K562 (cell line): Measurements from ENCODE around the gene MEGF11. TPM values are rescaled to one million over a fixed set of nuclear protein-coding genes. Genes with fewer than 3 reads are reported as not detected.

Source experiments
- ATAC-seq: fragments of 200-7000 bp; cut with Tn5 transposase; 3 replicates; pipeline ENCODE4 v1.9.1; 2020; ENCODE audit warnings: moderate library complexity
- BruUV-seq: library from RNA; stranded (reverse); fragments of 400-500 nt; replicated peaks from 2 replicates; lab custom pipeline; 2021; lab: Mats Ljungman, UMichigan
- CTCF ChIA-PET: fragments of 300-600 bp; formaldehyde crosslinking; extraction: SDS; loops from one replicate; lab custom pipeline; 2021; ENCODE audit warnings: low intra/inter-chr PET ratio; lab: Yijun Ruan, JAX
- POLR2A ChIA-PET: fragments of 300-600, 350-650 bp; sonication (Branson Sonifier 250); formaldehyde crosslinking; extraction: SDS; loops from one replicate; lab custom pipeline; 2021; ENCODE audit warnings: antibody characterized with exemption, inconsistent platforms; lab: Yijun Ruan, JAX
- DNase-seq, 4 experiments: peaks; one replicate each; pipeline versions ENCODE4 v3.0.0 to v3.0.0-alpha.2; 2011 to 2018; ENCODE audit warnings: low spot score in 3 of 4, mixed read lengths in 3 of 4; ENCODE audit errors: extremely low read depth in 1 of 4
- FAIRE-seq: peaks from 2 replicates; lab custom pipeline; 2011; peaks lifted over from hg19 to GRCh38; lab: Jason Lieb, UNC
- H2AFZ ChIP-seq: 2 replicates; pipeline ENCODE4 v1.6.0; 2011; ENCODE audit warnings: low read depth, low read length, control low read depth, inconsistent platforms
- H3K27ac ChIP-seq: fragments of 200-600 bp; 3 replicates; pipeline ENCODE4 v1.8.0; 2011; ENCODE audit warnings: low read depth, mild to moderate bottlenecking, control low read depth, inconsistent platforms, low read length, moderate library complexity, mixed read lengths; ENCODE audit errors: extremely low read depth
- H3K27me3 ChIP-seq, 2 experiments: fragments of 300-600 bp in 1 of 2; 2 replicates in 1 of 2; 3 replicates in 1 of 2; pipeline versions ENCODE4 v1.6.0 to v1.8.0; 2011; ENCODE audit warnings: inconsistent platforms in 2 of 2, low read length in 2 of 2, mild to moderate bottlenecking in 1 of 2, mixed read lengths in 1 of 2, moderate library complexity in 1 of 2; ENCODE audit not compliant: control insufficient read depth in 2 of 2, insufficient read depth in 2 of 2
- H3K36me3 ChIP-seq: fragments of 300-600 bp; 3 replicates; pipeline ENCODE4 v1.8.0; 2011; ENCODE audit warnings: mild to moderate bottlenecking, low read length, inconsistent platforms; ENCODE audit not compliant: control insufficient read depth, insufficient read depth
- H3K4me1 ChIP-seq, 2 experiments: fragments of 200-600 bp in 1 of 2; replicated peaks in 1 of 2; 2 replicates in 1 of 2; 3 replicates in 1 of 2; pipeline versions ENCODE4 v1.5.1 to v1.8.0; 2011; ENCODE audit warnings: inconsistent platforms in 2 of 2, low read length in 2 of 2, mild to moderate bottlenecking in 1 of 2, mixed read lengths in 1 of 2, moderate library complexity in 1 of 2; ENCODE audit not compliant: control insufficient read depth in 2 of 2, insufficient read depth in 2 of 2
- H3K4me2 ChIP-seq: 2 replicates; pipeline ENCODE4 v1.6.1; 2011; ENCODE audit warnings: low read length, control low read depth, inconsistent platforms, mixed read lengths; ENCODE audit not compliant: insufficient read depth
- H3K4me3 ChIP-seq: fragments of 200-600 bp; sonication (generic), shearing (Covaris generic); 2 replicates; pipeline ENCODE4 v1.5.1; 2016; ENCODE audit warnings: control low read depth, inconsistent platforms
- H3K79me2 ChIP-seq: fragments of 200-600 bp; 3 replicates; pipeline ENCODE4 v1.8.0; 2011; ENCODE audit warnings: low read length, inconsistent platforms; ENCODE audit not compliant: control insufficient read depth, insufficient read depth
- H3K9ac ChIP-seq, 2 experiments: 2 replicates each; pipeline versions ENCODE4 v1.6.0 to v1.6.1; 2011; ENCODE audit warnings: low read depth in 2 of 2, low read length in 2 of 2, control low read depth in 1 of 2, inconsistent platforms in 1 of 2, mild to moderate bottlenecking in 1 of 2, mixed read lengths in 1 of 2; ENCODE audit not compliant: insufficient read depth in 1 of 2
- H3K9me1 ChIP-seq: one replicate; pipeline ENCODE4 v1.6.0; 2011; ENCODE audit warnings: inconsistent platforms, mild to moderate bottlenecking, low read length, moderate library complexity; ENCODE audit not compliant: control insufficient read depth, insufficient read depth
- H3K9me3 ChIP-seq: replicated peaks from 2 replicates; pipeline ENCODE4 v1.5.1; 2011; ENCODE audit warnings: low read depth, low read length, inconsistent platforms; ENCODE audit not compliant: control insufficient read depth, insufficient read depth
- H4K20me1 ChIP-seq: replicated peaks from 2 replicates; pipeline ENCODE4 v1.6.1; 2011; ENCODE audit warnings: low read length, inconsistent platforms, mixed read lengths; ENCODE audit not compliant: control insufficient read depth, insufficient read depth
- GTF2E2 ChIP-seq: fragments of 200-800 bp; sonication (Bioruptor generic); IDR thresholded peaks from 2 replicates; pipeline ENCODE4 v1.6.1; 2016; ENCODE audit warnings: missing genetic modification characterization, missing compliant biosample characterization
- WGBS: fragments of 100-300 bp; shearing (Covaris generic); methylation state at CpG from one replicate; pipeline ENCODE4 v1.1.6; 2016; ENCODE audit warnings: low coverage, mixed read lengths; ENCODE audit not compliant: insufficient coverage; ENCODE audit errors: missing lambda C conversion rate; 5-methylcytosine and 5-hydroxymethylcytosine counted together
- in situ Hi-C: fragments of 300-500 bp; cut with MboI; formaldehyde crosslinking; loops from 4 replicates; pipeline ENCODE4 v1.15.0; 2018; ENCODE audit warnings: inconsistent platforms, mixed read lengths
- intact Hi-C: fragments of 100-400 bp; cut with micrococcal nuclease; formaldehyde crosslinking; loops from 2 replicates; pipeline ENCODE4 v1.14.2; 2022
- polyA plus RNA-seq, 8 experiments: library from polyadenylated mRNA; depleted of rRNA in 4 of 8; stranded (reverse) in 5 of 8; unstranded in 3 of 8; fragments of >200 nt; fragmentation: Nextera tagmentation in 2 of 8; fragmentation: Illumina TruSeq in 1 of 8; extraction: Ambion mirVana in 2 of 8; extraction: Trizol in 1 of 8; gene quantifications; 2 replicates each; pipeline versions ENCODE4 v1.2.1 to v1.2.3, GENCODE V29; 2011 to 2014; ENCODE audit warnings: inconsistent platforms in 1 of 8, missing spikeins in 1 of 8
- total RNA-seq, 7 experiments: library from RNA; depleted of rRNA in 6 of 7; stranded (reverse); fragments of >200 nt in 6 of 7; fragmentation: Illumina TruSeq in 2 of 7; extraction: Trizol in 2 of 7; gene quantifications; 2 replicates each; pipeline versions ENCODE4 v1.2.1 to v1.2.3, GENCODE V29; 2011 to 2021; ENCODE audit warnings: low replicate concordance in 1 of 7
- TF ChIP-seq, protein P1 (sequence below), 3 experiments: IDR thresholded peaks in 2 of 3; conservative IDR thresholded peaks in 1 of 3; 2 replicates each; pipeline ENCODE4 v1.5.1; 2011 to 2012; ENCODE audit warnings: low read length in 3 of 3, mild to moderate bottlenecking in 3 of 3, control low read depth in 2 of 3, improper control_type of control experiment in 1 of 3, inconsistent platforms in 1 of 3, low read depth in 1 of 3, mixed read lengths in 1 of 3, moderate library complexity in 1 of 3; ENCODE audit not compliant: insufficient read depth in 2 of 3

Gene MEGF11
- total and polyA plus RNA-seq, 9 of the 15 experiments (the other 6 are each of a cell fraction or from before 2014, with no cell fraction given): 0.06 to 0.23 (median 0.20) TPM; not detected in 6

DNA sequence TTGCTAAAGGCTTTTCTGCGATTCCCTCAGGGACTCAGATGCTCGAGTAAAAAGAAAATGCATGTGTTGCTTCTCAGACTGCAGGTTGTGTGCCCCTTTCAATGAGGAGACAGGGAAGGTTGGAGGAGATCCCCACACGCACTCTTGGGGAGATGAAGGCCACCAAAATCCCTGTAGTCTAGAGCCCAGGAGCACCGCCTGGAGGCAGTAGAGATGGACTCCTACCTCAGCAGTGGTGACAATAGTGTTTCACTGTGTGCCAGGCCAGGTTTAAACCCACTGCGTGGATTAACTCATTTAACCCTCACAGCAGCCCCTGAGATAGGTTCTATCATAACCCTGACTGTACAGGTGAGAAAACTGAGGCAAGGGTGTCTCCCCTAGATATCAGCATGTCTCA, 15.2 kb downstream of the MEGF11 start:
- DNase-seq (no peak), ATAC-seq (no peak), FAIRE-seq (no peak)
- no peak for TF ChIP-seq GTF2E2 (tag)
- TF ChIP-seq, protein P1, sequence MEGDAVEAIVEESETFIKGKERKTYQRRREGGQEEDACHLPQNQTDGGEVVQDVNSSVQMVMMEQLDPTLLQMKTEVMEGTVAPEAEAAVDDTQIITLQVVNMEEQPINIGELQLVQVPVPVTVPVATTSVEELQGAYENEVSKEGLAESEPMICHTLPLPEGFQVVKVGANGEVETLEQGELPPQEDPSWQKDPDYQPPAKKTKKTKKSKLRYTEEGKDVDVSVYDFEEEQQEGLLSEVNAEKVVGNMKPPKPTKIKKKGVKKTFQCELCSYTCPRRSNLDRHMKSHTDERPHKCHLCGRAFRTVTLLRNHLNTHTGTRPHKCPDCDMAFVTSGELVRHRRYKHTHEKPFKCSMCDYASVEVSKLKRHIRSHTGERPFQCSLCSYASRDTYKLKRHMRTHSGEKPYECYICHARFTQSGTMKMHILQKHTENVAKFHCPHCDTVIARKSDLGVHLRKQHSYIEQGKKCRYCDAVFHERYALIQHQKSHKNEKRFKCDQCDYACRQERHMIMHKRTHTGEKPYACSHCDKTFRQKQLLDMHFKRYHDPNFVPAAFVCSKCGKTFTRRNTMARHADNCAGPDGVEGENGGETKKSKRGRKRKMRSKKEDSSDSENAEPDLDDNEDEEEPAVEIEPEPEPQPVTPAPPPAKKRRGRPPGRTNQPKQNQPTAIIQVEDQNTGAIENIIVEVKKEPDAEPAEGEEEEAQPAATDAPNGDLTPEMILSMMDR (IDR thresholded peaks at IDR 0.05 in 2 of 3, conservative IDR thresholded peaks at IDR 0.05 in 1 of 3; ENCODE audit: insufficient read depth in 2 of 3, low read depth in 1 of 3, low read length in 3 of 3): peak in 2 of 3 experiments; percentile 9 to 25; a peak in 2 of 6 replicates
- ChIA-PET POLR2A (interaction anchor here (0.6 kb wide), 1 partner anchor 20 kb away, joined by 3 read pairs; no protein-coding TSS in a partner anchor), CTCF (no interaction called here)
- Histone ChIP-seq H3K4me1 (peaks cover 3 to 11% of the 10 kb centered on the region in 2 experiments; a peak in 3 of 5 replicates), H3K9ac (no peak overlapping the region), H3K27ac (no peak overlapping the region), H3K9me1 (no peaks in the 10 kb centered on the region), H3K27me3 (peaks cover 9 to 49% of the 10 kb centered on the region in 2 experiments; a peak in 4 of 5 replicates), H3K4me3 (no peak overlapping the region), H2AFZ (no peak overlapping the region), H3K9me3 (no peaks in the 10 kb centered on the region), H3K36me3 (no peaks in the 10 kb centered on the region), H3K79me2 (no peaks in the 10 kb centered on the region), H3K4me2 (no peak overlapping the region), H4K20me1 (no peaks in the 10 kb centered on the region; the same call in 1 of the 2 replicates)
- BruUV-seq: no TSS peak
- intact Hi-C loops (loop anchor here (10.0 kb wide), 1 partner anchor 46 kb away; no protein-coding TSS in a partner anchor), in situ Hi-C loops (no loop called here)
- WGBS: 3% methylated on average over 5 of the region's 5 CpGs
